IPS-18a (cell line): ENCODE measurements around the gene TRNT1.

Experiments
- H3K27ac ChIP-seq: one replicate; pipeline ENCODE4 v1.5.1; 2013; ENCODE audit warnings: low read length
- H3K27me3 ChIP-seq: one replicate; pipeline ENCODE4 v1.6.1; 2013; ENCODE audit warnings: mild to moderate bottlenecking, low read length; ENCODE audit not compliant: control insufficient read depth, insufficient read depth
- H3K36me3 ChIP-seq: one replicate; pipeline ENCODE4 v1.6.1; 2013; ENCODE audit warnings: low read depth, low read length; ENCODE audit not compliant: control insufficient read depth
- H3K4me1 ChIP-seq: one replicate; pipeline ENCODE4 v1.6.1; 2013; ENCODE audit warnings: low read depth, low read length; ENCODE audit not compliant: control insufficient read depth
- H3K4me3 ChIP-seq: one replicate; pipeline ENCODE4 v1.5.1; 2013; ENCODE audit warnings: low read length
- H3K9ac ChIP-seq: one replicate; pipeline ENCODE4 v1.6.1; 2013; ENCODE audit warnings: mild to moderate bottlenecking, low read length, moderate library complexity
- H3K9me3 ChIP-seq: one replicate; pipeline ENCODE4 v1.6.1; 2013; ENCODE audit warnings: low read depth, low read length; ENCODE audit not compliant: control insufficient read depth

Gene TRNT1

GRCh38 chr3:3184876-3185275, 58.1 kb downstream of the TRNT1 start:
- no peaks in the 10 kb centered on the region for H3K4me1 ChIP-seq
- no peak overlapping the region for H3K27ac ChIP-seq
- H3K4me3 ChIP-seq = no peak overlapping the region
- H3K9ac ChIP-seq = no peak overlapping the region
- H3K9me3 ChIP-seq = no peaks in the 10 kb centered on the region
- H3K36me3 ChIP-seq = no peaks in the 10 kb centered on the region
- H3K27me3 ChIP-seq = no peaks in the 10 kb centered on the region

- no peaks in the 10 kb centered on the region for H3K9me3 ChIP-seq
- H3K9ac ChIP-seq = no peak overlapping the region
- H3K4me3 ChIP-seq = no peak overlapping the region
- no peaks in the 10 kb centered on the region for H3K4me1 ChIP-seq
- no peaks in the 10 kb centered on the region for H3K27me3 ChIP-seq
- no peak overlapping the region for H3K27ac ChIP-seq
- H3K36me3 ChIP-seq = no peaks in the 10 kb centered on the region
Observed at GRCh38 chr3:3189102-3189727, 62.5 kb downstream of the TRNT1 start.

- Histone ChIP-seq H3K4me3 (no peak overlapping the region), H3K9ac (no peak overlapping the region), H3K27me3 (no peaks in the 10 kb centered on the region), H3K4me1 (no peaks in the 10 kb centered on the region), H3K27ac (no peak overlapping the region), H3K9me3 (no peaks in the 10 kb centered on the region), H3K36me3 (no peaks in the 10 kb centered on the region)
Observed at GRCh38 chr3:3189961-3190360, 63.2 kb downstream of the TRNT1 start.

GRCh38 chr3:3191675-3192285, 65.0 kb downstream of the TRNT1 start:
- Histone ChIP-seq H3K9ac (no peak overlapping the region), H3K27me3 (no peaks in the 10 kb centered on the region), H3K4me3 (no peak overlapping the region), H3K9me3 (no peaks in the 10 kb centered on the region), H3K4me1 (no peaks in the 10 kb centered on the region), H3K27ac (no peak overlapping the region), H3K36me3 (no peaks in the 10 kb centered on the region)

- H3K4me1 ChIP-seq = no peaks in the 10 kb centered on the region
- H3K27me3 ChIP-seq = no peaks in the 10 kb centered on the region
- no peaks in the 10 kb centered on the region for H3K9me3 ChIP-seq
- H3K36me3 ChIP-seq = no peaks in the 10 kb centered on the region
- H3K27ac ChIP-seq = no peak overlapping the region
- H3K4me3 ChIP-seq = no peak overlapping the region
- H3K9ac ChIP-seq = no peak overlapping the region
Observed at GRCh38 chr3:3192286-3192675, 65.5 kb downstream of the TRNT1 start.

- Histone ChIP-seq H3K9ac (no peak overlapping the region), H3K4me1 (no peaks in the 10 kb centered on the region), H3K27ac (no peak overlapping the region), H3K9me3 (no peaks in the 10 kb centered on the region), H3K4me3 (no peak overlapping the region), H3K27me3 (no peaks in the 10 kb centered on the region), H3K36me3 (no peaks in the 10 kb centered on the region)
Observed at GRCh38 chr3:3194861-3195260, 68.1 kb downstream of the TRNT1 start.

- Histone ChIP-seq H3K9me3 (no peaks in the 10 kb centered on the region), H3K9ac (no peak overlapping the region), H3K4me3 (no peak overlapping the region), H3K27ac (no peak overlapping the region), H3K27me3 (no peaks in the 10 kb centered on the region), H3K36me3 (no peaks in the 10 kb centered on the region), H3K4me1 (no peaks in the 10 kb centered on the region)
Observed at GRCh38 chr3:3196148-3196861, 69.6 kb downstream of the TRNT1 start.
